GM19240 (cell line): Measurements from ENCODE around the gene CDH4.

Experiments used
- DNase-seq: peaks from one replicate; pipeline ENCODE4 v3.0.0; 2011; ENCODE audit warnings: low spot score; ENCODE audit not compliant: insufficient read length

The CDH4 gene

GRCh38 chr20:61514805-61515505 is 262.9 kb downstream of the CDH4 start:
- DNase-seq = no peak

GRCh38 chr20:61515922-61516321 is 263.9 kb downstream of the CDH4 start:
- no peak for DNase-seq

- DNase-seq = no peak
Observed at GRCh38 chr20:61516346-61517208, 264.5 kb downstream of the CDH4 start.

- no peak for DNase-seq
Observed at GRCh38 chr20:61517419-61517818, 265.4 kb downstream of the CDH4 start.

GRCh38 chr20:61518424-61518951 is 266.4 kb downstream of the CDH4 start:
- DNase-seq = no peak

- no peak for DNase-seq
Observed at GRCh38 chr20:61519488-61519887, 267.4 kb downstream of the CDH4 start.

GRCh38 chr20:61520076-61520892 is 268.2 kb downstream of the CDH4 start:
- DNase-seq = no peak

- no peak for DNase-seq
Observed at GRCh38 chr20:61520893-61521460, 268.9 kb downstream of the CDH4 start.

- DNase-seq = no peak
Observed at GRCh38 chr20:61521687-61522420, 269.8 kb downstream of the CDH4 start.

- DNase-seq = no peak
Observed at GRCh38 chr20:61522498-61523090, 270.5 kb downstream of the CDH4 start.

GRCh38 chr20:61523145-61523544 is 271.1 kb downstream of the CDH4 start:
- DNase-seq = no peak

GRCh38 chr20:61524951-61525666 is 273.0 kb downstream of the CDH4 start:
- DNase-seq = no peak

GRCh38 chr20:61525781-61526431 is 273.8 kb downstream of the CDH4 start:
- DNase-seq = no peak

GRCh38 chr20:61526907-61527306 is 274.8 kb downstream of the CDH4 start:
- no peak for DNase-seq

GRCh38 chr20:61527626-61528025 is 275.6 kb downstream of the CDH4 start:
- no peak for DNase-seq

GRCh38 chr20:61528591-61528990 is 276.5 kb downstream of the CDH4 start:
- no peak for DNase-seq

- no peak for DNase-seq
Observed at GRCh38 chr20:61529354-61529753, 277.3 kb downstream of the CDH4 start.

GRCh38 chr20:61531553-61532345 is 279.7 kb downstream of the CDH4 start:
- DNase-seq = no peak
